ENCODE data around the gene CYP2R1. TPM values are rescaled to one million over a fixed set of nuclear protein-coding genes. Genes with fewer than 3 reads are reported as not detected.

CYP2R1 gene
- total and polyA plus RNA-seq, 3 donors from 2014 or later = 34.8 to 54.3 (median 50.8) TPM

- H3K27ac ChIP-seq = no peak overlapping the region
- WGBS, 2 donors = 79 to 95% methylated on average over 3 of the region's 3 CpGs
- H3K27me3 ChIP-seq = no peaks in the 10 kb centered on the region
- intact Hi-C loops (cut with DNase I; ENCODE audit: low total_unique reads) = no loop called here
- TF ChIP-seq POLR2A (IDR thresholded peaks at IDR 0.05) = no peak
- TF ChIP-seq, protein P1, sequence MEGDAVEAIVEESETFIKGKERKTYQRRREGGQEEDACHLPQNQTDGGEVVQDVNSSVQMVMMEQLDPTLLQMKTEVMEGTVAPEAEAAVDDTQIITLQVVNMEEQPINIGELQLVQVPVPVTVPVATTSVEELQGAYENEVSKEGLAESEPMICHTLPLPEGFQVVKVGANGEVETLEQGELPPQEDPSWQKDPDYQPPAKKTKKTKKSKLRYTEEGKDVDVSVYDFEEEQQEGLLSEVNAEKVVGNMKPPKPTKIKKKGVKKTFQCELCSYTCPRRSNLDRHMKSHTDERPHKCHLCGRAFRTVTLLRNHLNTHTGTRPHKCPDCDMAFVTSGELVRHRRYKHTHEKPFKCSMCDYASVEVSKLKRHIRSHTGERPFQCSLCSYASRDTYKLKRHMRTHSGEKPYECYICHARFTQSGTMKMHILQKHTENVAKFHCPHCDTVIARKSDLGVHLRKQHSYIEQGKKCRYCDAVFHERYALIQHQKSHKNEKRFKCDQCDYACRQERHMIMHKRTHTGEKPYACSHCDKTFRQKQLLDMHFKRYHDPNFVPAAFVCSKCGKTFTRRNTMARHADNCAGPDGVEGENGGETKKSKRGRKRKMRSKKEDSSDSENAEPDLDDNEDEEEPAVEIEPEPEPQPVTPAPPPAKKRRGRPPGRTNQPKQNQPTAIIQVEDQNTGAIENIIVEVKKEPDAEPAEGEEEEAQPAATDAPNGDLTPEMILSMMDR (IDR thresholded peaks at IDR 0.05) = no peak
- no peak for DNase-seq
- no peaks in the 10 kb centered on the region for H3K4me1 ChIP-seq
- H3K9me3 ChIP-seq = no peaks in the 10 kb centered on the region
- H3K4me3 ChIP-seq = no peak overlapping the region
- H3K36me3 ChIP-seq (ENCODE audit: low read depth, missing control alignments) = no peaks in the 10 kb centered on the region
Measured at GRCh38 chr11:14898355-14898754, 6.3 kb upstream of the CYP2R1 start.

DNA sequence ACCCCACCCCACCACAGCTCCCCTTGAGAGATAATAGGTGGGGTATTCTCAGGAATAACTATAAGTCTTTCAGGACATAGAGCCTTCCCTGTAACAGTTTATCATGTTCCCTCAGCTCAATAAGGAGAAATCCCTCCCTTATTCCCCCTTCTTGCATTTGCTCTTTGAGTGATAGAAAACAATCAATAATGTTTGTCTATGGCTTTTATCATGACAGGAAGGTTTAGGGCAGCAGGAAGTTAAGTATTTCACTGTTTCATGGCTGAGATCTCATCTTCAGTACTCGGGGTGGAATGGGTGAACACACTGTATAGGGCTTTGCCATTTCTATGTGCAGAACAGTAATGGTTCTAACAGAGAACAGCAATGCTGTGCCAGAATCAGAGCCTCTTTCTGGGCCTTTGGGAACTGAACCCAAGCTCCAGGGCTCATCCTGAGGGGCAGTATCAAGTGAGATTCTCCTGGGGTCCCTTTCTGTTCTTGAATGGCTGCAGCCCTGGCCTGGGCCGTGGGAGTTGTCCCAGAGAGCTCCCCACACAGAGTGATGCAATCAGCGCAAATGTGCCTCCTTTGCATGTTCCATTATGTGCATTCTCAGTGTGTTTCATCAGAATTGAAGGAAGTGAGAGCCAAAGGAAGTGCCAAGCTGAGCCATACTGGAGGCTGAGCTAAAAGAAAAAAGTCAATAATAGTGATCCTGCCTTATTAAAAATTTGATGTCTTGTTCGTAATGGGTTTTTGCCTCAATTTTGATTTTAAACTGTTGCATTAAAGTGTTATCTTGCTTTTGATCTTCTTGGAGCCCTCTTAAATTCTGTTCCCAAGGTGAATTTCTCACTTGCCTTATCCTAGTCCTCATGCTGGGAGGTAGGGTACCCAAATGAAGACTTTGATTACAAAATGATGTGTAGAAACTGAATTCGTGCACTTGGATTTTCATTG, 2.9 kb upstream of the CYP2R1 start:
- peaks cover 3% of the 10 kb centered on the region for H3K4me1 ChIP-seq
- no peaks in the 10 kb centered on the region for H3K27me3 ChIP-seq
- H3K9me3 ChIP-seq = no peaks in the 10 kb centered on the region
- no peak overlapping the region for H3K4me3 ChIP-seq
- intact Hi-C loops (cut with DNase I; ENCODE audit: low total_unique reads) = no loop called here
- H3K36me3 ChIP-seq (ENCODE audit: low read depth, missing control alignments) = no peaks in the 10 kb centered on the region
- TF ChIP-seq POLR2A (IDR thresholded peaks at IDR 0.05) = no peak
- TF ChIP-seq, protein P1 (IDR thresholded peaks at IDR 0.05) = no peak
- peak; percentile 35 for DNase-seq
- 66 to 69% methylated on average over 5 of the region's 5 CpGs for WGBS, 2 donors
- no peak overlapping the region for H3K27ac ChIP-seq

DNA sequence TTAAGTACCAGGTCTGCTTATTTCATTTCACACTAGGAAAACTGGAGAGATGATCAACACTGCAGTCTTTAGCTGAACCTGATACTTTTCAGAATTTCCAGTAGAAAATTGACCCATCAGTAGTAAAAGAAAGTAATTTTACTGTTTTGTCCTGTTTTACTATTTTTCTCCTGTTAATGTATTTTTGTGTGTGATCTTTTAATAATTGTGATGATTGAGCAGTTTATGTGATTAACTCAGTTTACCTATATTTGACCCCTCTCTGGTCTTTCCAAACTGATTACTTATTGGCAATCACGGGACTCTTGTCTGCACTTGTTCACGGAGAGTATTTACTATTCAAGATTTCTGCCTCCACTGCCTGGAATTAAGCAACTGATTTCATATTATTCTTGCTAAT, 546 bp upstream of the CYP2R1 start:
- Histone ChIP-seq H3K36me3 (ENCODE audit: low read depth, missing control alignments) (no peaks in the 10 kb centered on the region), H3K27me3 (no peaks in the 10 kb centered on the region), H3K4me1 (peaks cover 3% of the 10 kb centered on the region), H3K4me3 (peak overlapping the region; percentile 67 to 71), H3K27ac (peak overlapping the region in 1 of 2 donors; percentile 91), H3K9me3 (no peaks in the 10 kb centered on the region)
- no peak for TF ChIP-seq POLR2A (IDR thresholded peaks at IDR 0.05)
- TF ChIP-seq, protein P1 (IDR thresholded peaks at IDR 0.05) = no peak
- no peak for DNase-seq
- WGBS, 2 donors = 50 to 75% methylated on average over 2 of the region's 2 CpGs
- intact Hi-C loops (cut with DNase I; ENCODE audit: low total_unique reads) = no loop called here

GRCh38 chr11:14891143-14892035, 642 bp downstream of the CYP2R1 start:
- peak; percentile 89 for DNase-seq
- H3K4me1 ChIP-seq = peaks cover 3% of the 10 kb centered on the region
- no peaks in the 10 kb centered on the region for H3K27me3 ChIP-seq
- H3K4me3 ChIP-seq = peak overlapping the region; percentile 67 to 71
- no peaks in the 10 kb centered on the region for H3K9me3 ChIP-seq
- peak overlapping the region; percentile 68 to 91 for H3K27ac ChIP-seq
- 0 to 2% methylated on average over 23 to 61 of the region's 67 CpGs for WGBS, 2 donors
- no peaks in the 10 kb centered on the region for H3K36me3 ChIP-seq (ENCODE audit: low read depth, missing control alignments)
- TF ChIP-seq POLR2A (IDR thresholded peaks at IDR 0.05) = peak; percentile 23
- TF ChIP-seq, protein P1 (IDR thresholded peaks at IDR 0.05) = peak in 1 of 3 experiments; percentile 15
- intact Hi-C loops (cut with DNase I; ENCODE audit: low total_unique reads) = no loop called here

All from testis (tissue), 3 donors.